GM12801 (cell line): ENCODE results near the gene PARD3.

ENCODE experiments used
- CTCF ChIP-seq: IDR thresholded peaks from one replicate; pipeline ENCODE4 v1.5.1; 2011; ENCODE audit warnings: control low read depth; ENCODE audit not compliant: insufficient read length; ENCODE audit errors: extremely low read depth

PARD3 gene

GRCh38 chr10:34853357-34853756 lies 38.3 kb upstream of the PARD3 start:
- TF ChIP-seq CTCF = no peak

GRCh38 chr10:34850558-34850957 lies 35.5 kb upstream of the PARD3 start:
- no peak for TF ChIP-seq CTCF

GRCh38 chr10:34850036-34850435 lies 34.9 kb upstream of the PARD3 start:
- no peak for TF ChIP-seq CTCF

- TF ChIP-seq CTCF = no peak
Measured at GRCh38 chr10:34845070-34845469, 30.0 kb upstream of the PARD3 start.

- no peak for TF ChIP-seq CTCF
Measured at GRCh38 chr10:34844448-34844847, 29.4 kb upstream of the PARD3 start.

GRCh38 chr10:34838366-34838900 lies 23.3 kb upstream of the PARD3 start:
- no peak for TF ChIP-seq CTCF

GRCh38 chr10:34835908-34836508 lies 20.9 kb upstream of the PARD3 start:
- no peak for TF ChIP-seq CTCF
